Measurements from ENCODE around the gene ZNF641. TPM values are rescaled to one million over a fixed set of nuclear protein-coding genes. Genes with fewer than 3 reads are reported as not detected.
A peak's percentile ranks its signal among the peaks of the same experiment; 100 is the strongest.

The ZNF641 gene
- total and polyA plus RNA-seq, 2 donors from 2014 or later: 7.7 to 23.8 TPM

GRCh38 chr12:48329199-48329939, 21.4 kb downstream of the ZNF641 start:
- H3K4me3 ChIP-seq (ENCODE audit: low read length in 3 of 3): no peak overlapping the region
- H3K27ac ChIP-seq (ENCODE audit: low read depth in 2 of 2, low read length in 2 of 2): no peak overlapping the region
- intact Hi-C loops (cut with DNase I): no loop called here
- no peaks in the 10 kb centered on the region for H3K4me1 ChIP-seq (ENCODE audit: control insufficient read depth in 2 of 3, insufficient read depth in 2 of 3, low read depth in 1 of 3, low read length in 3 of 3)
- no peaks in the 10 kb centered on the region for H3K27me3 ChIP-seq (ENCODE audit: control insufficient read depth, insufficient read depth, low read length)
- H3K9me3 ChIP-seq (ENCODE audit: control insufficient read depth in 2 of 3, insufficient read depth in 1 of 3, low read length in 3 of 3): no peaks in the 10 kb centered on the region
- DNase-seq (peak in 1 of 5 donors; percentile 66), FAIRE-seq (no peak)
- H3K9ac ChIP-seq (ENCODE audit: low read length in 3 of 3): no peak overlapping the region
- no peaks in the 10 kb centered on the region for H3K36me3 ChIP-seq (ENCODE audit: control insufficient read depth in 2 of 3, insufficient read depth in 3 of 3, low read length in 3 of 3)
- TF ChIP-seq CTCF (IDR thresholded peaks at IDR 0.05; ENCODE audit: borderline replicate concordance, extremely low read depth, insufficient read depth): no peak

DNA sequence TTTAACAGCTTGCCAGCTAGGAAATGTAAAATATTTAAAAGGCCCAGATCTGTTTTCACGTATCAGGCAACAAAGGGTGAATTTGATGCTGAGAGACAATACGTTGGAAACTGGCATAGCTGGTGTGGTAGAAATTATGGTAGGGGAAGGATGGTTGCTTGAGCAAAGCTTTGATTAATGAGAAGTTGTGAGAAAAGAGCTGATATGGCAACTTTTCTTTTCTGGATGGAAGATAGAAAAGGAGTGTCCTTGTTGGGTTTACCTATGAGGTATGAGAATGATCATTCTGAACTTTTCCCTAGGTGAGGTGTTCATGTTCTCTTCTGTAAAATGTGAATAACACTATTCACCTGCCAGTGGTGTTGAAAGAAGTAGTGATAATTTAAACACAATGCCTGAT, 34.2 kb downstream of the ZNF641 start:
- no peak overlapping the region for H3K27ac ChIP-seq (ENCODE audit: low read depth in 2 of 2, low read length in 2 of 2)
- intact Hi-C loops (cut with DNase I): no loop called here
- no peak overlapping the region for H3K4me3 ChIP-seq (ENCODE audit: low read length in 3 of 3)
- TF ChIP-seq CTCF (IDR thresholded peaks at IDR 0.05; ENCODE audit: borderline replicate concordance, extremely low read depth, insufficient read depth): no peak
- H3K27me3 ChIP-seq (ENCODE audit: control insufficient read depth, insufficient read depth, low read length): no peaks in the 10 kb centered on the region
- no peak overlapping the region for H3K9ac ChIP-seq (ENCODE audit: low read length in 3 of 3)
- no peak for FAIRE-seq
- H3K36me3 ChIP-seq (ENCODE audit: control insufficient read depth in 2 of 3, insufficient read depth in 3 of 3, low read length in 3 of 3): no peaks in the 10 kb centered on the region
- DNase-seq: no peak
- H3K4me1 ChIP-seq (ENCODE audit: control insufficient read depth in 2 of 3, insufficient read depth in 2 of 3, low read depth in 1 of 3, low read length in 3 of 3): no peaks in the 10 kb centered on the region
- no peaks in the 10 kb centered on the region for H3K9me3 ChIP-seq (ENCODE audit: control insufficient read depth in 2 of 3, insufficient read depth in 1 of 3, low read length in 3 of 3)

GRCh38 chr12:48311313-48311712, 39.4 kb downstream of the ZNF641 start:
- Histone ChIP-seq H3K27me3 (ENCODE audit: control insufficient read depth, insufficient read depth, low read length) (no peaks in the 10 kb centered on the region), H3K4me3 (ENCODE audit: low read length in 3 of 3) (no peak overlapping the region), H3K27ac (ENCODE audit: low read depth in 2 of 2, low read length in 2 of 2) (no peak overlapping the region), H3K9ac (ENCODE audit: low read length in 3 of 3) (no peak overlapping the region), H3K4me1 (ENCODE audit: control insufficient read depth in 2 of 3, insufficient read depth in 2 of 3, low read depth in 1 of 3, low read length in 3 of 3) (no peaks in the 10 kb centered on the region), H3K36me3 (ENCODE audit: control insufficient read depth in 2 of 3, insufficient read depth in 3 of 3, low read length in 3 of 3) (no peaks in the 10 kb centered on the region), H3K9me3 (ENCODE audit: control insufficient read depth in 2 of 3, insufficient read depth in 1 of 3, low read length in 3 of 3) (no peaks in the 10 kb centered on the region)
- TF ChIP-seq CTCF (IDR thresholded peaks at IDR 0.05; ENCODE audit: borderline replicate concordance, extremely low read depth, insufficient read depth): no peak
- peak in 3 of 5 donors; percentile 16 to 37 (median 18) for DNase-seq
- no peak for FAIRE-seq
- intact Hi-C loops (cut with DNase I): no loop called here
